Umbilical cord (tissue), 2 donors: ENCODE results near the gene LY6G5B. TPM values are rescaled to one million over a fixed set of nuclear protein-coding genes. Genes with fewer than 3 reads are reported as not detected.

Experiments
- DNase-seq: peaks from one replicate; pipeline ENCODE4 v3.0.0-alpha.2; 2015; ENCODE audit warnings: low spot score
- total RNA-seq: library from RNA; depleted of rRNA; stranded (reverse); fragments of >200 nt; gene quantifications from one replicate; pipeline ENCODE4 v1.2.3, GENCODE V29; 2014; ENCODE audit warnings: low replicate concordance; ENCODE audit not compliant: insufficient read depth

Gene LY6G5B
- total RNA-seq, 1 donor from 2014 or later, result 1.2 TPM

- no peak for DNase-seq
Observed at GRCh38 chr6:31662124-31662723, 7.6 kb upstream of the LY6G5B start.

DNA sequence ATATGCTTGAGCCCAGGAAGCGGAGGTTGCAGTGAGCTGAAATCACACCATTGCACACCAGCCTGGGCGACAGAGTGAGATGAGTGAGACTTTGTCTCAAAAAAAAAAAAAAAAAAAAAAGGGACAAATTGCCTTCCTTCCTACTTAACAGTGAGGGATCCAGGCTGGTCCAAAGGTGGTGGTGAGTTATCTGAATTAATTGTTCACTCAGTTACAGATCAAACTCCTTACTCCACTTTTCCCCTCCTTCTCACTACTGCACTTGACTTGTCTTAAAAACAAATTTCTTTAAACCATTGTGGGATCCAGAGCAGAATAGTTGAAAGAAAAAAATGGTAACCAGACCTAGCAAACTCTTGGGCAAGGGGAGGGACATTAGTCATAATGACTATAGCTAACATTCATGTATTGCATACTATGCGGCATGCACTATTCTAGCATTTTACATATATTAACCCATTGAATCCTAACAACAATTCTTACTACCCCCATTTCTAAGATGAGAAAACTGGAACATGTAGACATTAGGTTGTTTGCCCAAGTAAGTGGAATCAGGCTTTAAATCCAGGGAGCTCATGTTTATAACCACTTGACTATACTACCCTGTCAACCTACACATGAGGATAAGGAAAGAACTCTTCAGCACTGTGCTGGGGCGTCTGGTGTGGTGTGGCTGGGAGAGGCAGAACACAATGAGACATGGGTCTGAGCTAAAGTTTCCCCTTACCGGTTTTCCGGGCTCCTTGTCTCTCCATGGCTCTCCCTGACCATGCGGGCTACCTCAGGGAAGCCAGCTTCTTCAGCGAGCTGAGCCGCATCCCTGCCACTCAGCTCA, 6.4 kb upstream of the LY6G5B start:
- DNase-seq, result no peak

DNA sequence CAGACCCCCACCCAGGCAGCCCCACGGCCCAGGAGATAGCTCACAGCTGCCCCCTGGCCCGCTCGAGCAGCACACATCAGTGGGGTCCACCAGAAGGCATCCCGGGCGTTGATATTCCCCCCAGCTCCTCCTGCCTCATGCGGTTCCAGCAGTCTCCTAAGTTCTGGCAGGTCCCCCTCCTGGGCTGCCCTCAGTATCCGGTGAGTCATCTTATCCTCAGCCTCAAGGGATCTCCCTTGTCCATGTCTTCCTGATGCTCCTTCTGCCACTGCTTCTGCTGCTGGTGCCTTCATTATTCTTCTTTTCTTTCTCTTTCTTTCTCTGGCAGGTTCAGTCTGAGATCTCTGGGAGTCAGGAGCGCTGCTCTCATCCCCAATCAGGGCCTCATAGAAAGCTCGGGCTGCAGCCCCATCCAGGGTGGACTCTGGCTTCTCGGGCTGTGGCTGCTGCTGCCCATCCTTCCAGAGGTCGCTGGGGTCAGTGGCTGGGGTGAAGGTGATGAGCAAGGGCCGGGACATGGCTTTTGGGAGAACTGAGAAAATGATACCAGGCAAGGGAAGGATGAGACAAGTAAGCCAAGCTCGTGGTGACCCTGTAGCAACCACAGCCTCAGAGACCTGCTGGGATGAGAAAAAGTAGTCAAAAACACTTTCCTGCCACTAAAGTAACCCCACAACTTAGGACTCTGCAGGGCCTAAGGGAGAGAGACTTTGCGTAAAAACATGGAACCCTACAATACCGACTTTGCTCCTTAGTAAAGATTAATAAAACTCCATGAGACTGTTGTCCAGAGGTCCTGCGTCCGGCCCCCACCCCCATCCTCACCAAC, 5.6 kb upstream of the LY6G5B start:
- peak; percentile 46 for DNase-seq

- peak; percentile 99 for DNase-seq
Observed at GRCh38 chr6:31664790-31665500, 4.8 kb upstream of the LY6G5B start, which contains the start of gene GPANK1. Gene GPANK1 (minus strand): TSS chr6:31664997. CDS start chr6:31664478, 519 bp downstream.

DNA sequence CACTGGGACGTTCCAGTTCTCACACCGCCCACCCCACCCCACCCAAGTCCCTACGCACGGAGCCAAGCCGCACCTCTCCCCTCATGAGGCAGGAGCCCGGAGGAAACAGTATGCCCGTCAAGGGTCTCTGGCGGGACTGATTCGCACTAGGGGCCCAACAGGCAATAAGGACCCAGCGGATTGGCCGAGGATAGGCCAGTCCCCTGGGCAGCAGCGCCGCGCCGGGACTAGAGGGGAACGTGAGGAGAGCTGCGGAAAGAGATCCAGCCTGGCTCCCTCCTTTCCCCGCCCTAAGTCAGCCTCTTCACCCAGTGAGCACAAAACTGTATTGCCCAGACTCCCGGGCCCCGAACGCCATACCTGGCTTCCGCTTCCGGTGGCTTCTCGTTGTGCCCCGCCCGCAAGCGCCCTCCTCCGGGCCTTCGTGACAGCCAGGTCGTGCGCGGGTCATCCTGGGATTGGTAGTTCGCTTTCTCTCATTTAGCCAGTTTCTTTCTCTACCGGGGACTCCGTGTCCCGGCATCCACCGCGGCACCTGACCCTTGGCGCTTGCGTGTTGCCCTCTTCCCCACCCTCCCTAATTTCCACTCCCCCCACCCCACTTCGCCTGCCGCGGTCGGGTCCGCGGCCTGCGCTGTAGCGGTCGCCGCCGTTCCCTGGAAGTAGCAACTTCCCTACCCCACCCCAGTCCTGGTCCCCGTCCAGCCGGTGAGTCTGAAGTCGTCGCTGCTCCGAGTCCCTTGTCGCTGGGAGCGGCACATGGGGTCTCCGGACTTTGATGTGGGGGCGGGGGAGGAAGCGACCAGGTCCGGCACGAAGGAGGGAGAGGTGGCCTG, 4.1 kb upstream of the LY6G5B start, which contains the start of gene CSNK2B:
Gene CSNK2B, plus strand, starts transcription at position 580 of the 836 bp plus-strand sequence. CDS start 752 bp downstream, outside the sequence.
- peak; percentile 99 for DNase-seq

DNA sequence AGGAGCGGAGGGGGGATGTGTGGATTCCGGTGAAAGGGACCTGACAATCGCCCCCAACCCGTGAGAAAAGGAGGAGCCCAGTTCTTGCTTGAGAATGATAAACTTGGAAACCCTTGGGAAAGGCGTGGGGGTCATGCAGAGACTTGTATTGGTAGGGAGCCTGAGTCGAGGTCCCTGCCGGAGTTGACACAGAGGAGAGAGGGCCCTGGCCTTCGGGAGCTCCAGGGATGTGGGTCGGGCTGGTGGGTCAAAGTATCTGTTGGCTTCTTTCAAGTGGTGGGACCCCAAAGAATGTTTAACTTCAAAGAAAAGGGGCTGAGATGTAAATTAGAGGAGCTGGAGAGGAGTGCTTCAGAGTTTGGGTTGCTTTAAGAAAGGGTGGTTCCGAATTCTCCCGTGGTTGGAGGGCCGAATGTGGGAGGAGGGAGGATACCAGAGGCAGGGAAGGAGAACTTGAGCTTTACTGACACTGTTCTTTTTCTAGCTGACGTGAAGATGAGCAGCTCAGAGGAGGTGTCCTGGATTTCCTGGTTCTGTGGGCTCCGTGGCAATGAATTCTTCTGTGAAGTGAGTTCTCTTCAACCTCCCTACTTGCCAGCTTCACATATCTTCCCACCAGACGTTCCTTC, 3.3 kb upstream of the LY6G5B start:
- peak; percentile 26 for DNase-seq

DNA sequence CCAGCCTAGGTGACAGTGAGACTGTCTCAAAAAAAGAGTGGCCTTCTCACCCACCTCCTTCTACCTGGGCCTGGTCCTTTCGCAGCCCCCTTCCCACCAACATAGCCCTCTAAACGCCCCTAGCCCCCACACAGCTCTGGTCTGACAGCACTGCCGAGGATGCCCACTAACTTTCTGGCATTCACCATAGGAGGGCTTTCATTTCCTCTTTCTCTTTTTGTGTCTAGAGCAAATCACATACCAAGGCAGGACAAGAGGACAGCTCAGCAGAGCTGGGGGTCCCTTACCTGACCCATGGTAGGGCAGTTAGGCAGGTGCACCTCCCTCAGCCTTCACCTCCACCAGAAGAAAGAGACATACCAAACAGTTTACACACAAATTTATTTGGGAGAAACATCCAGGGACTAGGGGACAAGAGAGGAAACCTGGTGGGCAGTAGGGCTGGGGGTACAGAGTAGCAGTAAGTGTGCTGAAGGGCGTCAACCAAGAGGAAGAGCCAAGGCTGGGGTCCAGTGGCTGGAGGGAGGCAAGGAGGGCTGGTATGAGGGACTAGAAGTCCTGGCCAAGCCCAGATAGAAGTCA, 6.6 kb downstream of the LY6G5B start:
- no peak for DNase-seq

- DNase-seq, result no peak
Observed at GRCh38 chr6:31676904-31677303, 7.1 kb downstream of the LY6G5B start.

- no peak for DNase-seq
Observed at GRCh38 chr6:31677955-31678354, 8.2 kb downstream of the LY6G5B start.

GRCh38 chr6:31680226-31681134, 10.7 kb downstream of the LY6G5B start, which contains the start of gene LY6G5C:
Gene LY6G5C (minus strand): TSS chr6:31681067. CDS start chr6:31680373, 694 bp downstream.
- DNase-seq, result peak; percentile 84

GRCh38 chr6:31681135-31681671, 11.4 kb downstream of the LY6G5B start:
- DNase-seq, result peak; percentile 54

GRCh38 chr6:31683591-31683990, 13.8 kb downstream of the LY6G5B start:
- DNase-seq, result no peak

GRCh38 chr6:31686483-31686882, 16.7 kb downstream of the LY6G5B start:
- DNase-seq, result no peak

DNA sequence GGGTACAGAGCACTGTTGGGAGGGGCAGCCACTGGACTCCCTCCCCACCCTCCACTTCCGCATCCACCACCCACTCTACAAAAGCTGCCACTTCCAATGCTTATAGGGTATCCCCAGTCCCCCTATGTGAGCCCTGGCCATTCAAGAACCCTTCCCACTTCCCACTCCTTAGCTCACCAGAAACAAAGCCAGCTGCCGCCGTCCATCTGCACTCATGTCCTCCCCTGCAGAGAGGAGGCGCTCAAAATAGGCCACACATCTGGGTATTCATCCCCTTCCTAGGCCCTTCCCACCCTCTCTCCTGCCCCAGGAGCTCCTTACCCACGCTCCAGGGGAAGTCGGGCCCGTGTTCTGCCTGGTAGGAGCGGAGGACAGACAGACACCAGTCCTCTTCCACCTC, 17.5 kb downstream of the LY6G5B start:
- DNase-seq, result no peak

DNA sequence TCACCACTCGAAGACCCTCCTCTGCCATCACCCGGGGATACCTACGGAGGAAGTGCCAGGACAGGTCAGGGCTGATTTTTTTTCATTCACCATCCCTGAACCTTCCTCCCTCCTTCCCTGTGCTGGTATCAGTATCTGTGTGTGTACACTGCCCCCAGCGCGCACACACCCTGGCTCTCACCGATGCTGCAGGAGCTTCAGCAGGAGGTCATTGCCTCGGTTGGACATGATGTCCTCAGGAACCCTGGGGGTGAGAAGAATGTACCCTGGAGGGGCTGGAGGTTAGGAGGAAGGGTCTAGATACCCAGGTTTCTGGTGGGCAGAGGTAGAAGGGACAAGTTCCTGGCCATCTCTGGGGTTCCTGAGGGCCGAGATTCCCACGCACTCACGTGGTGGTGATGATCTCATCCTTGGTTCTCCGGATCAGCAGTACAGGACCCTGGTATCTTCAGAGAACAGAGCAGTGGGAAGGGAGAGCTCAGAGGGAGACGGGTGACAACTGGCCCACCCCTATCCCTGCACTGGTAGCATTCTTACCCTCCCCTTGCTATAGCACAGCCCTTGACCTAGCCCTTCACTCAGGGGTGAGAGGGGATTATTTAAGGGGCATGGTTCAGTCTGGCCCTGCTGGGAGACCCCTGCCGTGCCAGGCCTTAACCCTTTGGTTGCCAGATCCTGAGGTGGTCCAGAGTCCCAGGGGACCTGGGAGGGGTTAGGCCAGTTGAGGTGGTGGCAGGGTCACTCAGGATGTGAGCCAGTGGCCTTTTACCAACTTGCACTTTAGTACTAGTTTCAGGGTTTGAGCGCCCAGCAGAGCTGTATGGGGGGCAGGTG, 18.3 kb downstream of the LY6G5B start:
- DNase-seq, result no peak

DNA sequence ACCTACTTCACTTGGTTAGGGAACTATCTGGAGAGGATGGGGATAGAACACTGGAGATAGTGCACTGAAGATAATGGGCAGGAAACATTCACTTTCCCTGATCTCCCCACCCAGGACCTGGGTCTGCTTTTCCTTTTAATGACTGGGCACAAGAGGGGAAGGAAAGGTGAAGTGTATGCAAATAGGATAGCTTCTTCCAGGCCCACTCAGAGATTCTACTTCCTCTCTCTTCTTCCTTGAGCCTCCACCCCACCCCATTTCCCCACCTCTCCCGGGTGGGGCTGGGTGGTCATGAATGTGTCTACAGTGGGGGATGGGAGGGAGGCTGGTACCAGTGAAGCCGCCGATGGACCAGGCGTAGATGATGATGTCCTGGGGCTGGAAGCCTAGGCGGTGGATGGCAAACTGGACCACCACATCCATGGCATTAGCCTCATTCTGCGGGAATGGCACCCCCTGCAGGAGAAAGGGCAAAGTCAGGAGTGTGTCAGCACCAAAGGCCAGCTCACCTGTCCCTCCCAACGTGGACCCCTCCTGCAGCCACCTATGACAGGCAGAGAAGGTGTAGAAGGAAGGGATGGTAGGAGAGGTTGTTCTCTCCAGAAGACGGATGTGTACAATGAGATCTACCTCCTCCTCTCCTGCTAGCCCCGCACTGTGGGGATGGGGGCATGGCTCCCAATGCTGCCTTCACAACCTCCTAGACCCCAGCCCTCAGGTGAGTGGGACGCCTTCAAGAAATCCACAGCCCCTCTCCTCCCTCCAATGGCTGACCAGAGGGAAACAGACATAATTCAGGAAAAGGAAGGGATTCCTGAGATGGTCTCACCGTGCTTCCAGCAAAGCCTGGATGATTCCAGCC, 19.7 kb downstream of the LY6G5B start:
- no peak for DNase-seq
